RKO (cell line): ENCODE measurements around the gene DDRGK1.
A peak's percentile ranks its signal among the peaks of the same experiment; 100 is the strongest.
"Not testable (repeated sequence)": the region's sequence is repeated elsewhere in the genome, so short reads cannot be mapped to it uniquely, and the experiment has no call there.

Experiments
- DNase-seq: peaks from one replicate; pipeline ENCODE4 v3.0.0-alpha.2; 2016; ENCODE audit warnings: low spot score

DDRGK1 gene

DNA sequence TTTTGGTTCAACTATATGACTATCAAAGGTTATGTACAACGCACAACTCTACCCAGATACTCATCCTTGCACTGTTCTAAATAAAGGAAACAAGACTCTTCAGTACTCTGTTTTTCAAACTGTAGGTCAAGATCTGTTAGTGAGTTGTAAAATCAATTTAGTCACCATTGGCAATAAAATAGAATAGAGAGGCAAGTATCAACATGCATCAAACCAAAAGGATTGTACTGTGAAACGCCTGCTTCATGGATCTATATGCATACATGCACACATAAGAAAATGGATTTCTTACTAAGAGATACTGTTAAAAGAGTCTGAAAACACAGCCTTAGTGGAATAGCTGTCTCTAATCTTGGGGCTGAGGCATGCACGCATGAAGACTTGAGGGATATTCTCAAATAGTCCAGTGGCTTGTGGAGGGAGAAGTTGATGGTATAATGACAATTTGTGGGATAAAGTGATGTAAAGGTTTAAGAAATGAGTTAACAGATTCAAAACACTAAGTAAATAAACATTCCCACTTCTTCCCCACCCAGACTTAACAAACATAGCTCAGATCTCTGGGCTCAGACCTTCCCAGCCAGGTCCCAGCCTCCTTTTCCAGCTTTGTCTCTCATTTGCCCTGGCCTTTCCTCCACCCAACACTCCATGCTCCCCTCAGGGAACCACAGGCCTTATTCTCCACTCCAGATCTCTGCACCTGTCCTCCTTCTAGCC is 20.4 kb downstream of the DDRGK1 start:
- no peak for DNase-seq

DNA sequence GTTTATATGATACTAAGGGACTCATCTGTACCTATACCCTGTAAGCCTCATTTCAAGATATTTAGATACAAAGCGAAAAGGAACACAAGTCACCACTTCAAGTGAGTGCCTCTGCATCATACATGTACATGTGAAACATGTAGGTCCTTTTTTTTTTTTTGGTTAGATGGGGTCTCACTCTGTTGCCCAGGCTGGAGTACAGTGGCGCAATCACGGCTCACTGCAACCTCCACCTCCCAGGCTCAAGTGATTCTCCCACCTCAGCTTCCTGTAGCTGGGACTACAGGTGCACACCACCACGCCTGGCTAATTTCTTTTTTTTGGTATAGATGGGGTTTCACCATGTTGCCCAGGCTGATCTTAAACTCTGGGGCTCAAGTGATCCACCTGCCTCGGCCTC is 22.1 kb downstream of the DDRGK1 start:
- DNase-seq, result not testable (repeated sequence)

DNA sequence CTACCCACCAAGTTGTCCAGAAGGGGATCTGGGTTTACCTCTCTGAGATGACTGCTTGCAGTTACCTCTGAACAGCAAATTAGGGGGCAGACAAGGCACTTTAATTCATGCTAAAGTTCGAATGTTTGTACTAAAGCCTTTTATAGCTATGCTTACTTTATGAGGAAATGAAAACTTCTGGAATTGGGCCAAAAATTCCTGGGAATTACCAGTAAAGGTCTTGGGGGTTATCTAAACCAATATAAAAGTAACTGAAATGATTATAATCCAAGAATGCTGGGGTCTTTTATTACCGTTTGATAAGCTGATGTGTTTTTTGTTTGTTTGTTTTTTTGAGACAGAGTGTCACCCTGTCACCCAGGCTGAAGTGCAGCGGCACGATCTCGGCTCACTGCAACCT is 23.2 kb downstream of the DDRGK1 start:
- no peak for DNase-seq

DNA sequence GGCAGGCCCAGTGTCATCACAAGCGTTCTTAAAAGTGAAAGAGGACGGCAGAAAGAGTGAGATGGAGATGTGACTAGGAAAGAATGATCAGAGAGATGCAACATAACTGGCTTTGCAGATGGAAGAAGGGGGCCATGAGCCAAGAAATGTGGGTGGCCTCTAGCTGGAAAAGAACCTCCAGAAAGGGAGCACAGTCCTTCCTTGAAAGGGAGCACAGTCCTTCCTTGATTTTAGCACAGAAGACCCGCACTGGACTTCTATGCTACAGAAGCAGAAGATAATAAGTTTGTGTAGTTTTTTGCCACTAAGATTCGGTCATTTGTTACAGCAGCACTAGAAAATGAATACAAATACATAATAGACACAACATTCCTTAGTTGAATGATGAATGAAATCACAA is 24.2 kb downstream of the DDRGK1 start:
- no peak for DNase-seq

DNA sequence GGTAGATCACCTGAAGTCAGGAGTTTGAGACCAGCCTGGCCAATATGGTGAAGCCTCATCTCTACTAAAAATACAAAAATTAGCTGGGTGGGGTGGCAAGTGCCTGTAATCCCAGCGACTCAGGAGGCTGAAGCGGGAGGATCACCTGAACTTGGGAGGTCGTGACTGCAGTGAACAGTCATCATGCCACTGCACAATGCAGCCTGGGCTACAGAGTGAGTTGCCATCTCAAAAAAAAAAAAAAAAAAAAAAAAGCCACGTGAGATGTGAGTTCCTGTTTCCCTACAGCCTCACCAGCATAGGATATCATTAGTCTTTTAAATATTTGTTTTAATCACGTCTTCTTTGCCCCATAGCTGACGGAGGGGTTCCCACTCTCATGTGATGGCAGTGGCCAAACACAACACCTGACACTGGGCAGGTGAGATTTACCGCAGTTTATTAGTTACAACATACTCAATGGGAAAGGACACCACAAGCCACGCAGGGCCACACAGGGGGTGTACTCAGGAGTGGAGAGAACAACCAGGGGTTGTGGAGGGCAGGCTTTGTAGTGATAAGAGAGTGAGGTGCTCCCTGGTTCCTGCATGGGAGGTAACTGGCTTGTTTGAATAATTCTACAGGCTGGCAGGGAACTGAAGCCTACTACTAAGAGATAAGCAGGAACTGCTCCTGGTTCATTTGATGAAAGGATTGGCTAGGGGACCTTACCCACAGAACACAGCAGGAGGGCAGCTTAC is 26.6 kb downstream of the DDRGK1 start:
- no peak for DNase-seq

DNA sequence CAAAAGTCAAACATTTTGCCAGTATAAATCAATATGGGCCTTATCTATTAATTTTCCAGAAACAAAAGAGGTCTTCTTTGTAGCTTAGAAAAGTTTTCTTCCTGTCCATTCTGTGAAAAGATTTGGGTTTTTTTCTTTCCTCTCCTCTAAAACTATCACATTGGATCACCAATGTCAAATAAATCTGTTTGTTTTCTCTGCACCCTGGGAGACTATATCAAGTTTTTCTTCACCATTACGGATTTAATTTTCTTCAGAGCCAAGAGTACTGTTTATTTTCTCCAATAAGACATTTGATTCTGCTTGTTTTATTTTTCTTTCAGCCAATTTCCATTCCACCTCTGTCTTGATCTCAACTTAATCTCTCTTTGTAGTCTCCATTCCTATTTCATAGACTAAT is 29.2 kb downstream of the DDRGK1 start:
- no peak for DNase-seq

DNA sequence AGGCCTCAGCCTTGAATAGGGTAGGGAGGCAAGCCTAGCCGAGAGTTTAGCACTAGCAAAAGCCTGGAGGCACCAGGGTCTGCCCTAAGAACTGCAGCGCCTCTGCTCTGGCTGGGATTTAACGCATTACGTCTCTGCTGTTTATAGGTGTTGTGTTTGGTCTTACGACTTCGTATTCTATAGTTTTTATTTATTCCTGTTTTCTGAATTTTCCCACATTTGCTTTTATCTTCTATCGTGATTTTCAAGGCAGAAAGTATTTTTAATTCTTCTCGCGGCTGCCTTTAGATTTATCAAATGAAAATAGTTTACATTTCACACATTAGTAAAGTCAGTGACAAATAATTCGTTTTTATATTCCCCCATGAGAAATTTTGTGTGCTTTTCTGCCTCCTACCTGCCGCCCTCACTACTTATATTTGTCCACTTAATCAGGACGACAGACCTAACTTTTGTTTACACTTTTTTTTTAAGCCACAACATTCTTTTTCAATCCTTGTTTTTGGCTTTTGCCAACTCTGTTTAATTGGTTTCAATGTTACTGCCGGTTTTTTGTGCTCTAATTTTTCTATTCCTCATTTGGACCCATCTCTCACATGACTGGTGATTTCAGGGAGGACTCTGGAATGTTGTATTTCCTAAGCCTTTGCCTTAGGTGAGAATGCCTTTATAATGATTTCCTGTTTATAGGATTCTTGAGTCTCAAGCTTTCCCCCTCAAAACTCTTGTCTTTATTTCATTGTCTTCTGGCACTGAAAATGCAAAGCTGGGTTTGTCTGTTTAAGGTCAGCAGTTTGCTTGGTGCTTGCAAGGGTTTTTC is 29.8 kb downstream of the DDRGK1 start:
- peak; percentile 81 for DNase-seq

DNA sequence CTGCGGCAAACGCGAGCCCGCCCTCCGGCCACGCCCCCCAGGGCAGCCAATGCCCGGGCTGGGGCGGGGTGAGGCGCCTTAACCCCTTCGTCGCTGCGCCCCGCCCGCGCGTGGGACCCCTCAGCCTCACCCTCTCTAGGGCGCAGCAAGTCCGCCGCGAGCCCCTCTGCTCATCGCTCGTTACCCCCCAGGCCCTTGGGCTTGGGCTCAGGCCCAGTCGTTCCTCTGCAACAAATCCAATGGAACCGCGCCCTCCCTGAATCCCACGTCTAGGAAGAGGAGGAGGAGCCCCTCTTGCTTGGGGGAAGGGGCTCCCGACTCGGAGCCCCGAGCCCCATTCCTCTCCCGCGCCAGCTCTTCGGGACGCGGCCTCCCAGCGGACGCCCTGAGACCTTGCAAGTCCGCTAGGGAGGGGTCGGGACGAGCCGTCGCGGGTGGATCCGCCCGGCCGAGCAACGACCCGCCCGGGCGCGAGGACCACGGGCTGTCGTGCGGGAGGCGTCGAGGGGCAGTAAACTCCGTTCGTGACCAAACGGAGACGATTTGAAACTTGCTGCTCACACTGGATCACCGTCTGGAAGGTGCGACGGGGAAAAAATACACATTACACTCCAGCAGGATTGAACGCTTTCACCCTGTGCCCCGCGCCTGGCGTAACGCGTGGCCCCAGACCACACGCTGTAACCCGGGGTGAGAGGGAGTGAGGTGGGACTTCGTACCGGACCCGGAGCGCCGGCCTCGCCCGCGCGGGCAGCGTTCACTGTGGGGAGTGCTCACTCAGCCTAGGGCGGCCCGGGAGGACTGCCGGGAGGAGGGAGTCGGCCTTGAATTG is 30.7 kb downstream of the DDRGK1 start:
- peak; percentile 91 for DNase-seq

DNA sequence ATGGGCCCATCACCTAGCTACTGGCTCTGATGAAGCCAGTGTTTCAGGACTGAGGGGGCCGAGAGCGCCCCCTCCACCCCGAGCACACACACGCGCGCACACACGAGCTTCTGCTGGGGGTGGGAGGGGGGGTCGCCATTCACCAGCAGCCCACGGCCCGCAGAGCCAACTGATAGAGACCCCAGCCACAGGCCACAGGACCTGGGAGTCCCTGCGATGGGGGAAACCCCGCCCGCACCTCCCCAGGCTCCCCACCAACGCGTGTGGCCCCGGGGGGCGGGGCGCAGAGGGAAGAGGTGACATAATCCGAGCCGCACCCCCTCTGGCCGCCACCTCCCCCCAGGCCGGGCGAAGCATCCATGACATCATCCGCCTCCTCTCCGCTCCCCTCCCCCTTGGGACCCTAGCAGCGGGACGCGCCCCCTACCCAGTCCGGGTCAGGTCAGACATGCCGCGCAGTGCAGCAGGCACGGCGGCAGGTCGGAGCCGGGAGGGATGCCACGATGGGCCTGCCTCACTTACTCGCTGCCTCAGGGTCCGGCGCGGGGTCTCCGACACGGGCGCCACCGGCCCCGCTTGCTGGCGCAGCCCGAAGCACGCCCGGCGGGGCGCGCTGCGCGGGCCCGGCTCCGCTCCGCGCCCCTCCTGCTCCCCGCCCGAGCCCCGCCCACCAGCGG is 31.4 kb downstream of the DDRGK1 start, which contains the start of gene LZTS3:
TSS of gene LZTS3 (minus strand) at position 617 of the 677 bp plus-strand sequence. CDS start 6,386 bp downstream, outside the sequence.
- DNase-seq, result peak; percentile 86

DNA sequence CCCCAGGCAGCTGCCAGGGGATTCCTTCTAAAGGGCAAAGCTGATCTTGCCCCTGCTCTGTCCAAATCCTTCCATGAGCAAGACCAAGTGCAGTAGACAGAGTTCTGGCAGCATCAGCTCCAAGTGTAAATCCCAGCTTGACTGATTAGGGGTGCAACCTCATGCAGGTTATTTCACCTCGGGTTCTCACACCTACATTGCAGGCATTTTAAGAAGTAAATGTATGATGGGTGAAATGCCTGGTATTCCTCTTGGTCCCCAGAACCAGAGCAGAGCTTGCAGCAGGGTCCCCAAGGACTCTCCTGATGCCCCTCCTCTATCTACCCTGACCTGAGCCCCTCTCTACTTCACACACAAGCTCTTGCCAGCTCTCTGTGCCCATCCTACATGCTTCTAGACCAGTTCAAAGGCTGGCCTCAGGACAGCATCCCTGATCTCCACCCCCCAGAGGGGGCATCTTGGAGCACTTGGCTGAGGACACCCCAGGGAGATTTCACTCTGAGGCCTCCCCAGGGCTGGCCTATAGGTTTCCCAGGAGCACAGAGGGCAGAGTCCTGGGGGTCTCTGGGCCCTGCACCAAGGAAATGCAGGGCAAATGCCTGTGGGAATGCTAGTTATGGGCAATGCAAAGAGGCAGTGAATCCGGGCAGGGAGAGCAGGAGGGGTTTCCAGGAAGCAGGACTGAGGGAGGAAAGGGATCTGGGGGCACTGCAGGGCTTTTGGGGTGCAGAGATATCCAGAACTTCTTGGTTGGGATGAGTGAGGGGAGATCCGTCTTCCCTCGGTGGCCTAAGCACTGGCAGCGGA is 32.2 kb downstream of the DDRGK1 start:
- DNase-seq, result no peak

DNA sequence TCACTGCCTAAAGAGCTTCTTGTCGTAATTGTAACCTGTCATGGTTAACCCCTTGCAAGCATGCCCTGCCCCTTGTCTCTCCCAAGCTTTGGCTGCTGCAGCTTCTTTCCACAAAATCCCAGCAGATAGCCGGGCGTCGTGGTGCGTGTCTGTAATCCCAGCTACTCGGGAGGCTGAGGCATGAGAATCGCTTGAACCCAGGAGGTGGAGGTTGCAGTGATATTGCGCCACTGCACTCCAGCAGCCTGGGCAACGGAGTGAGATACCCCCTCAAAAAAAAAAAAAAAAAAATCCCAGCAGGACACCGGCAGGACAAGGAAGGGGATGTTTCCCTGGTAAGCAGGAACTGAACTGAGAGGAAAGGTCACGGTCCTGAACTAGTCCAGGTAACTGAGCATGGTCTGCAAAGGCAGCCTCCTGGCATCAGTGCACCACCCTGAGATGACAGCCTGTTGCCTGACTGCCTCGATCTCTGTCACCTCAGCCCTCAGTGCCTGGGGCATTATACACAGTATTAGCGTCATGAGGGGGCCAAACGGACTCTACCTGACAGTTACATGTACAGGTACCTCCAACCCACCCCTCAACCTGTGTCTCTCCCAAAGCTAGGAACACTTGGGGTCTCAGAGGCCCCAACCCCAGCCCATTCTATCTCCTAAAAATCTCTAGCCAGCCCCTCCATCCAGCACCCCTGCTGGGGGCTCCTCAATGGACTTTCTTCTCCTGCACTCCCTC is 32.9 kb downstream of the DDRGK1 start:
- DNase-seq, result no peak

DNA sequence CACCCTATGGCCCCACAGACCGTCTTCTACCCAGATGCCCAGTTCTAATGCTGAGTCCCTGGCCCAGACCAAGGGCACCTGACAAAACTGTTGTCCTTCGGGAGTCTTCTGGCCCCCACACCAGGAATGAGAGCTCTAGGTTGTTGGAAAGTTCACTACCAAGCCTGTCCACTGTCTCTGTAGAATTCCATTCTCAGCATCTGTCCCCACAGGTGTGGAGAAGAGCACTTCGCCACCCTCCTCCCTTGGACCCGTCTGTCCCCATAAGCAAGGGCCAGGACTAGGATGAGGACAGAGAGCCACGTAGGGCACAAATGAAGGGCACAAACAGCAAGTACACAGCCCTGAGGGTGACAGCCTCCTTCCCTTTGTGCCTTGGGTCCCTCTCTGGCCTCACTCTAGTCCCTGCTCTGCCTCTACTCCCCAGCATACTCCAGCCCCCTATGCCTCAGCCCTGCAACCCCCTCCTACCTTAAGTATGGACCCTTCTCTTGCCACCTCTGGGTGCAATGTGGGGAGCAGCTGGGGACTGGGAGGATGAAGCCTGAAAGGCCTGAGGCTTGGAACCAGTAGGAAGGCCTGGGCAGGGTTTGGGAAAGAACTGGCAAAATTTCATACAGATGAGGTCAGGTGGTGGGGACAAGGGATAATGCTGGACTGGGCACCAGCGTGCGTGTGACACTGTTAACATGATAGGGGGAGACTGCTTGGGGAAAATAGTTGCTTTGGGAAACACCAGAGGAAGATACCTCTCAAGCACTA is 35.5 kb downstream of the DDRGK1 start:
- no peak for DNase-seq

DNA sequence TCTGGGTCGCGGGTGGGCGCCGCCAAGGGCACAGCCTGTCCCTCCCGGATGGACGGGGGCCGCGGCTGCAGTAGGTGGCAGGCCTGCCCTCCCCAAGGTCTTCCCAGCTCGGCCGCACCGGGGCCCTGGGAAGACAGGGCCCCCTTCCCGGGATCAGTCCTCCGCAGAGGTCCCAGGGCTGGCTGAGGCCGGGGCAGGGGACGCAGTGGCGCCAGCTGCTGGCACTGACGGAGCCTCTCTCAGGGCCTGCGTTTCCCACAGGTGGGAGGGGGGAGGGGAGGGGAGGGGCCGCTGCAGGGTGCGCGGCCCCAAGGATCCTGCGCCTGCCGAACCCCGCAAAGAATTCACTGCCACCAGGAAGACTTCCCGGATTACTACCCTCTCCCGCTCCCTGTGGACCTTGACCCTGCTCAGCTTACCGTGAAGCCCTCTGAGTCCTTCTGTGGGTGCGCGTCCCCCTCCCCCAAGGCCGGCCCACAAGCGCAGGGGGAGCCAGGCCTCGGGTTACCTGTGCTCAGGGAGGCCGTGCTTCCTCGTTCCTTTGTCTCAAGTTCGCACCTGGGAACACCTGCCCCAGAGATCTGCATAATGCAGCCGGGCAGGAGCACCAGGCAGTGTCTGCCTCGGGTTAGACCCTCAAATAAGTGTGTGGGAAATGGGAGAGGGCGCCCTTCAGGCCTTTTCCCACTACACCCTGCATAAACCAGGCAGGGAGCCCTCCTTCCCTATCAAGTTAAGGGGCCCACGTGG is 36.2 kb downstream of the DDRGK1 start:
- no peak for DNase-seq

DNA sequence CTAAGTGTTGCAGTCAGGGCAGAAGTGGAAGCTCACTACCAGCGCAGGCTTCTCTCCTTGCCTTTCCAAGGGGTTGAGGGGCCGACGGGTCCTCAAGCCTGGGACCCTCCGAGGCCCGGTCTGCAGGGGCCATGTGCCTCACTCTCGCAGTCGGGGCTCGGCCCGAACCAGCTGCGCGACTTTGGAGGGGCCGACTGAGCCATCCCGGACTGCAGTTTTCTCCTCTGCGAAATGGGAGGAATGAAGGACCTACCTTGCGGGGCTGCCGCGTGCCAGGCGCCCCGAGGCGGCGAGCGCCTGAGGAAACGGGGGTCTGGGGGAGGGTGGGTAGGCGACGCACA is 36.8 kb downstream of the DDRGK1 start:
- no peak for DNase-seq

DNA sequence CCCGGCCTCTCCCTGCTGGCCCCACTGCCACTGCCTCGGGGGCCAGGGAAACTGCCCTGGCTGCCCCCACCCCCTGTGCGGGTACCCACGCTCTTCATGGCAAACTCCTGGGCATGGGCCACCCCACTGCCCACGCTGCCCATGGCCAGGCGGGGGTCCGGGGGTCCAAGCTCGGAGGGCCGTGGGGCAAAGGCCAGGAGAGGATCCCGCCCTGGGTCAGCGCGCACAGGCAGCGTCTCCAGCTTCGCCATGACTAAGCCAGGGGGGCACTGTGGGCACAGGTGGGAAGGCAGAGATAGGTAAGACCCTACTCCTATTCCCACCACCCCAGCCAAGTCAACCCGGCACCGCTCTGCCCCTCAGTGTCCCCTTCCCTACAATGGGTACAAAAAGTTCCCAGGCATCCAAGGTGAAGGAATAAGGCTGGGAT is 37.6 kb downstream of the DDRGK1 start:
- no peak for DNase-seq

DNA sequence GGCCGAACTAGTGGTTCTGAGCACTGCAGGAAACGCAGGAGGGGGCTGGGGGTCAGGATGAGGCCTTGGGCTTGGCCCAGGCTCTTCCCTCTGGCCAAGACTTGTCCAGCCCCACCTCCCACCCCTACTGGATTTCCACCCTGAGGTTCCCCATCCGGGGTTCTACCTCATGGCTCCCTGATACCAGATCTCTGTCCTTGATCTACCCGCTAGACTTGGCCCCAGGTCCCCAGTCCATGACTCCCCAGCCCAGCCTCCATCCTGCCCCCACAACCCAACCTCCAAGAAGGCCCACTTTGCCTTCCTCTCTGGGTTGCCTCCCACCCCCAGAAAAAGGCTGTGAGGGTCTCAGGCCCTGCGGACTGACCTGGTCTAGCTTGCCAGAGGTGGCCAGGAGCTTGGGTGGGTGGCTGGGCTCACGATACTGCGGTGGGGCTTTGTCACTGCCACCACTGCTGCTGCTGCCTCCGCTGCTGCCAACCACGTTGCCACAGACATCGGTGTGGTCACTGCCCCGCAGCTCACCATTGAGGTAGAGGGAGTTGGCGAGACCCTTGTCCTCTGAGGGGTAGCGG is 38.1 kb downstream of the DDRGK1 start:
- DNase-seq, result no peak

DNA sequence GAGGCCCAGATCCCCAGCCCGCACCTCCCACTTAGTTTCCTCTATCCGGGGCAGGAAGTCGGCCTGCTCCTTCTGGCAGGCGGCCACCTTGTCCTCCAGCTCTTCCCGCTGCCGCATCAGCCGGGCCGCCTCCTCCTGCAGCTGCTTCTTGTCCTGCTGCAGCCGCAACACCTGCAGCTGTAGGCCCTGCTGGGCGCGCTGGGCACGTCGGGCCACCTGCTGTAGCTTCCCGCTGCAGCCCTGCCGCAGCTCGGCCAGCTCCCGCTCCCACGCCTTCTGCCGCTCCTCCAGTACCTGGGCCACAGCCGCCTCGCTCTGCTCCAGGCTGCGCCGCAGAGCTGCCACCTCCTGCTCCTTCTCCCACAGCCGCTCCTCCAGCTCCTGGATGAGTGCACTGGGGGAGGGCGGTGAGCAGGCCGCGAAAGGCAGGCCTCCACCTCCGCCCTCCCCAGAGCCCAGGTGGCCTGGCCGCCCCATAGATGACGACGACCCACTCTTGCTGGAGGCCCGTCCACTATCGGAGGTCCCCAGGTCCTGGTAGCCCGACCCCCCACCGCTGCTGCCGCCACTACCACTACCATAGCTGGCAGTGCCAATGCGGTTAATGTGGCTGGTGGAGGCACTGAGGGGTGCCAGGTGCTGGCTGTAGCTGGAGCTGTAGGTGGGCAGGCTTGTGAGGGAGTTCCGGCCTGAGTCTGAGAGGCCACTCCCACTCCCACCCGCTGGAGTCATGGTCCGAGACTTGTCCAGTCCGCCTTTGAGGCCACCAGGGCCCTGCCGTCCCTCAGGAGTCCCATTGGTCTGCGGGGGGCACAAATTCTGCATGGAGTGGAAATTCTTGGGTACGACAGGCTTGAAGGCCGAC is 38.8 kb downstream of the DDRGK1 start:
- DNase-seq, result no peak
